Right lobe of liver (tissue), 6 donors: ENCODE data around the gene PKIB. TPM values are rescaled to one million over a fixed set of nuclear protein-coding genes. Genes with fewer than 3 reads are reported as not detected.

Experiments used
- ATAC-seq, 4 donors: fragments of 200-7000 bp; cut with Tn5 transposase; one replicate each; pipeline ENCODE4 v1.9.1; 2020; ENCODE audit warnings: mild to moderate bottlenecking in 4 of 4, moderate library complexity in 4 of 4
- DNase-seq, 3 donors: peaks; one replicate each; pipeline ENCODE4 v3.0.0-alpha.2; 2020
- H3K27ac ChIP-seq, 3 donors: fragments of 200-600 bp; one replicate each; pipeline ENCODE4 v1.8.0; 2022
- H3K27me3 ChIP-seq, 2 donors: fragments of 200-600 bp; one replicate each; pipeline ENCODE4 v1.8.0; 2022
- H3K36me3 ChIP-seq, 4 donors: fragments of 200-600 bp; sonication (generic) in 1 of 4; one replicate each; pipeline versions ENCODE4 v1.5.1 to v1.8.0; 2017 to 2022; ENCODE audit warnings: control low read depth in 1 of 4
- H3K4me1 ChIP-seq, 4 donors: fragments of 200-600 bp; sonication (generic) in 1 of 4; one replicate each; pipeline versions ENCODE4 v1.5.1 to v1.8.0; 2017 to 2022; ENCODE audit warnings: control low read depth in 1 of 4
- H3K4me3 ChIP-seq, 3 donors: fragments of 200-600 bp; one replicate each; pipeline ENCODE4 v1.8.0; 2022
- H3K9me3 ChIP-seq, 4 donors: fragments of 200-600 bp; sonication (generic) in 1 of 4; one replicate each; pipeline versions ENCODE4 v1.5.1 to v1.8.0; 2017 to 2022; ENCODE audit warnings: control low read depth in 1 of 4
- POLR2A ChIP-seq: fragments of 450-650 bp; IDR thresholded peaks from one replicate; pipeline ENCODE4 v1.6.1; 2017; ENCODE audit warnings: antibody characterized with exemption, mild to moderate bottlenecking
- WGBS: methylation state at CpG from one replicate; pipeline ENCODE4 v1.1.6; 2018; ENCODE audit warnings: low coverage, low lambda C conversion rate; ENCODE audit not compliant: insufficient coverage; ENCODE audit errors: missing lambda C conversion rate; 5-methylcytosine and 5-hydroxymethylcytosine counted together
- intact Hi-C, 2 donors: fragments of 100-400 bp; cut with DNase I; formaldehyde crosslinking; loops; one replicate each; pipeline versions ENCODE4 v1.11.2 to v1.14.1; 2022
- total RNA-seq, 6 experiments: library from RNA; depleted of rRNA in 2 of 6; stranded (reverse); fragments of >200 nt in 2 of 6; fragmentation: NEBNext Ultra II Directional in 3 of 6; extraction: Animal tissue kit (Norgen Biotek cat#: 25700) in 3 of 6; gene quantifications; one replicate each; pipeline versions ENCODE4 v1.1.0 to v1.2.4, GENCODE V29; 2016 to 2023
- TF ChIP-seq, protein P1 (sequence below), 4 donors: fragments of 200-600 bp in 3 of 4; fragments of 450-650 bp in 1 of 4; IDR thresholded peaks; one replicate each; pipeline versions ENCODE4 v1.5.1 to v1.8.0; 2016 to 2022; ENCODE audit warnings: antibody characterized with exemption in 4 of 4, mild to moderate bottlenecking in 2 of 4
- donor health status: DM: no; HTN: yes; CAD: no.
- donor health status: DM: no; HTN: no; CAD: no.
- donor health status: DM: no; HTN: no; CAD: no.
- donor health status: DM: no; HTN: yes; CAD: no.
- donor health status: DM: no; HTN: yes; CAD: no.

Gene PKIB
- total RNA-seq, 6 experiments from 2014 or later: 2.4 to 12.1 (median 4.1) TPM

DNA sequence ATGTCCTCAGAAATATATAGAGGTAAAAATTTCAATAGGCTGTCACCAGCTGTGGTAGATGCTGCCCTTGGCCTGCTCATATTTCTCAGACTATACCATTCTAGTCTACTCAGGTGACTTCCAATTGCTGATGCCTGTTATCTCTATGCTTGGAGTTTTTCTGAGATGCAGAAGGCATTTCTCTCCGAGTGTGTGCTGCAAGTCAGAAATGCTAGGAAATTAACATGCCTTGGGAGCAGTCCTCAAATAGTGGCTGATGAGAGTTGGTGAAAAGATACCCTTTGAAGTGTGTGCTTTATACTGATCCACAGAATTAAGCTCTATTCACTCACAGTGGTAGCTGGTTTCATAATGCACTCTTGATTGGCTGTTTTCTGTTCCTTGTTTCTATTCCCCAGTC, 43.2 kb upstream of the PKIB start:
- Histone ChIP-seq H3K36me3 (no peaks in the 10 kb centered on the region), H3K4me1 (no peaks in the 10 kb centered on the region), H3K4me3 (no peak overlapping the region), H3K27me3 (no peaks in the 10 kb centered on the region), H3K9me3 (no peaks in the 10 kb centered on the region), H3K27ac (no peak overlapping the region)
- WGBS: 75% methylated on average over 1 of the region's 1 CpG
- intact Hi-C loops: no loop called here
- TF ChIP-seq POLR2A: no peak
- TF ChIP-seq, protein P1, sequence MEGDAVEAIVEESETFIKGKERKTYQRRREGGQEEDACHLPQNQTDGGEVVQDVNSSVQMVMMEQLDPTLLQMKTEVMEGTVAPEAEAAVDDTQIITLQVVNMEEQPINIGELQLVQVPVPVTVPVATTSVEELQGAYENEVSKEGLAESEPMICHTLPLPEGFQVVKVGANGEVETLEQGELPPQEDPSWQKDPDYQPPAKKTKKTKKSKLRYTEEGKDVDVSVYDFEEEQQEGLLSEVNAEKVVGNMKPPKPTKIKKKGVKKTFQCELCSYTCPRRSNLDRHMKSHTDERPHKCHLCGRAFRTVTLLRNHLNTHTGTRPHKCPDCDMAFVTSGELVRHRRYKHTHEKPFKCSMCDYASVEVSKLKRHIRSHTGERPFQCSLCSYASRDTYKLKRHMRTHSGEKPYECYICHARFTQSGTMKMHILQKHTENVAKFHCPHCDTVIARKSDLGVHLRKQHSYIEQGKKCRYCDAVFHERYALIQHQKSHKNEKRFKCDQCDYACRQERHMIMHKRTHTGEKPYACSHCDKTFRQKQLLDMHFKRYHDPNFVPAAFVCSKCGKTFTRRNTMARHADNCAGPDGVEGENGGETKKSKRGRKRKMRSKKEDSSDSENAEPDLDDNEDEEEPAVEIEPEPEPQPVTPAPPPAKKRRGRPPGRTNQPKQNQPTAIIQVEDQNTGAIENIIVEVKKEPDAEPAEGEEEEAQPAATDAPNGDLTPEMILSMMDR (IDR thresholded peaks at IDR 0.05): no peak
- DNase-seq (no peak), ATAC-seq (peak in 1 of 4 donors; percentile 23)

DNA sequence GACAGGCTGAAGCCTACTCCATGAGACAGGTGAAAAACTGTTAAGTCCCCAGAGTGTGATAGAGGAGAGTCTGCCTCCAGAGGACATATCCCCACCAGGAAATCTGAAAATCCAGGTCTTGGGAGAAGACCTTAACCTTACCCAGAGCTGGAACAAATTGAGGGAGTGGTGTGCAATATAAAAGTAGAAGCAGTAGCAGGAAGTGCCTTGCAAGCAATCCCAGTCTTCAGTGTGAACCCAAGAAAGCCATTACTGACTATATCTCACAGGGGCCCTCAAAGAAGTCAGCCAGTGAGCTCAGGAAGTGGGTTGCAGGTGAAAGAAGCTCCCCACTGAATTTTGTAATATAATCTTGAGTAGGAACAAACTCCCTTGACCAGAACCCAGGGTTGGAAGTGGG, 41.9 kb upstream of the PKIB start:
- H3K9me3 ChIP-seq: no peaks in the 10 kb centered on the region
- no peak overlapping the region for H3K27ac ChIP-seq
- no peak overlapping the region for H3K4me3 ChIP-seq
- intact Hi-C loops: no loop called here
- DNase-seq (no peak), ATAC-seq (no peak)
- no peaks in the 10 kb centered on the region for H3K36me3 ChIP-seq
- TF ChIP-seq POLR2A: no peak
- TF ChIP-seq, protein P1 (IDR thresholded peaks at IDR 0.05): no peak
- no peaks in the 10 kb centered on the region for H3K27me3 ChIP-seq
- H3K4me1 ChIP-seq: no peaks in the 10 kb centered on the region

DNA sequence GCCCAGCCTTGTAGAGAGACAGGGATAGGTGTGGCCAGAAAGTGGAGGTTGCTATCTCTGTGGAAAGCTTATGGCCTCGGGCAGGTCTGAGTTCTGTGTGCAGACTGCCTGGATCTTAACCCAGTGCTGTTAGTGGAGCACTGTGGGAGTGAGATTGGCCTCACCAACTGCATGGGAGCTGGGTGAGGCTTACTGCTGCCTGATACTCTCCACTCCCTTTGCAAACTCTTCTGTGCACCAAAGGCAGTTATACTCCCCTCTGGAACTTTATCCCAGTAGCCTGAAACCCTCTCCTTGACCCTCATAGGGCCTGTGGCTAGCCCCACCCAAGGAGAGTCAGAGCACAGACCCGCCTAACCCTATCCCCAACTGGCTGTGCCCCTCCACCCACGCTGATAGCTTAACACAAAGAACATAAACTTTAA, 41.4 kb upstream of the PKIB start:
- H3K27me3 ChIP-seq: no peaks in the 10 kb centered on the region
- no peak overlapping the region for H3K4me3 ChIP-seq
- no peak for DNase-seq
- H3K36me3 ChIP-seq: no peaks in the 10 kb centered on the region
- H3K4me1 ChIP-seq: no peaks in the 10 kb centered on the region
- intact Hi-C loops: no loop called here
- no peak for TF ChIP-seq POLR2A
- TF ChIP-seq, protein P1 (IDR thresholded peaks at IDR 0.05): no peak
- H3K9me3 ChIP-seq: no peaks in the 10 kb centered on the region
- WGBS: 67% methylated on average over 2 of the region's 3 CpGs
- ATAC-seq: no peak
- H3K27ac ChIP-seq: no peak overlapping the region

DNA sequence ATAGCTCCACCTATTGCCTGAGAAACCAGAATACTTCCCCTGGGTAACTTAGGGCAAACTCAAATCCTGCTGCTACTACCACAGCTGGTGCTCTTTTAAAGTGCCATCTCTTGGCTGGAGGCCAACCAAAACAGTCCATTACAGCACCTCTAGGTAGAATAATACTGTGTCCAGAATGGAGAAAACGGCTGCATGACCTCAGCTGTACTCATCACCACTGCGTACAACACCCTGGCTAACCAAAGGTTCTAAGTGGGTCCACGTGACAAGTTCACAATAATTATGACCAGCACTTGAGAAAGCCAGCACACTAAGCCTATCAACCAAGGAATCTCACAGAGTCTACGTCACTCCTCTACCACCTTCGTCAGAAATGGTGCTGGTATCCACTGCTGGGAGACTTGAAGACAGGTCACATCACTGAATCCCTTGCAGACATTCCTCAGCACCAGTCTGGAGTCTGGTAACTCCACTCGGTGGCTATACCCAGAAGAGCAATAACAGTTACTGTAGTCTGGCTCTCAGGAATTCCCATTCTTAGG, 40.9 kb upstream of the PKIB start:
- 49% methylated on average over 2 of the region's 6 CpGs for WGBS
- ATAC-seq (no peak), DNase-seq (no peak)
- Histone ChIP-seq H3K27me3 (no peaks in the 10 kb centered on the region), H3K4me3 (no peak overlapping the region), H3K4me1 (no peaks in the 10 kb centered on the region), H3K27ac (no peak overlapping the region), H3K9me3 (no peaks in the 10 kb centered on the region), H3K36me3 (no peaks in the 10 kb centered on the region)
- intact Hi-C loops: no loop called here
- TF ChIP-seq, protein P1 (IDR thresholded peaks at IDR 0.05): no peak
- TF ChIP-seq POLR2A: no peak

DNA sequence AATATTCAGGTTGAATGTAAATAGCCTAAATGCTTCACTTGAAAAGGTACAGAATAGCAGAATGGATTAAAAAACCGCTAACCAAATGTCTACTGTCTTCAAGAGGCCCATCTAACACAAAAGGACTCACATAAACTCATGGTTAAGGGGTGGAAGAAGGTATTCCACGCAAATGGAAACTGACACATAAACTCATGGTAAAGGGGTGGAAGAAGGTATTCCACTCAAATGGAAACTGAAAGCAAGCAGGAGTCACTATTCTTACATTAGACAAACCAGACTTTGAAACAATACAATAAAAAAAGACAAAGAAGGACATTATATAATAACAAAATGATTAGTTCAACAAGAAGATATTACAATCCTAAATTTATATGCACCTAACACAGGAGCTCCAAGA, 38.3 kb upstream of the PKIB start:
- no peak for ATAC-seq
- intact Hi-C loops: no loop called here
- Histone ChIP-seq H3K27me3 (no peaks in the 10 kb centered on the region), H3K36me3 (no peaks in the 10 kb centered on the region), H3K9me3 (no peaks in the 10 kb centered on the region), H3K4me1 (no peaks in the 10 kb centered on the region), H3K27ac (no peak overlapping the region), H3K4me3 (no peak overlapping the region)
- no peak for DNase-seq
- WGBS: 74% methylated on average over 2 of the region's 2 CpGs
- no peak for TF ChIP-seq POLR2A
- TF ChIP-seq, protein P1 (IDR thresholded peaks at IDR 0.05): no peak
